ENCODE data around the gene NTNG2. TPM values are rescaled to one million over a fixed set of nuclear protein-coding genes. Genes with fewer than 3 reads are reported as not detected.

Gene NTNG2
- total RNA-seq, 4 donors from 2014 or later = 0.44 to 1.2 (median 0.75) TPM

DNA sequence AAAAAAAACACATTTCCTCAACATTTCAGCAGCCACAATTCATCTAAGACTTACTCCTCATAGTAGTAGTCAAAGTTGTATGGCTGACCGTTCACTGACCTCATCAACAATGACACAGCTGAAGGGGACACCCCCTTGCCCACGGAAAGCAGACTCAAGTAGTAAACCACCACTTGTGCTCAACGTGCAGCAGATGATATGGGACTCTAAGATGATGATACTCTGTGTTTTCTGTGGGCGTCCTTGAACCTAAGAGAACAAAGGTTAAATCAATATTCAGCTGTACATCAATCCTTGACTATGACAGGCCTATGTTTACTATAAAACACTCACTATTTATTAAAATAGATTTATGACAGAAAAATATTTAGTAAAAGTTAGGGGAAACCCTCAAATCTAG lies 121.3 kb downstream of the NTNG2 start:
- H3K36me3 ChIP-seq = peaks cover 82 to 95% of the 10 kb centered on the region in 2 donors
- no peaks in the 10 kb centered on the region for H3K9me3 ChIP-seq
- no peak for DNase-seq
- no peak overlapping the region for H3K4me3 ChIP-seq (replicated peaks in 1 of 3)
- H3K27ac ChIP-seq = no peak overlapping the region
- no peaks in the 10 kb centered on the region for H3K27me3 ChIP-seq
- peaks cover 0 to 5% of the 10 kb centered on the region in 2 donors for H3K4me1 ChIP-seq
- 58 to 69% methylated on average over 4 of the region's 4 CpGs for WGBS, 2 donors
- intact Hi-C loops (cut with DNase I) = no loop called here
- TF ChIP-seq, protein P1, sequence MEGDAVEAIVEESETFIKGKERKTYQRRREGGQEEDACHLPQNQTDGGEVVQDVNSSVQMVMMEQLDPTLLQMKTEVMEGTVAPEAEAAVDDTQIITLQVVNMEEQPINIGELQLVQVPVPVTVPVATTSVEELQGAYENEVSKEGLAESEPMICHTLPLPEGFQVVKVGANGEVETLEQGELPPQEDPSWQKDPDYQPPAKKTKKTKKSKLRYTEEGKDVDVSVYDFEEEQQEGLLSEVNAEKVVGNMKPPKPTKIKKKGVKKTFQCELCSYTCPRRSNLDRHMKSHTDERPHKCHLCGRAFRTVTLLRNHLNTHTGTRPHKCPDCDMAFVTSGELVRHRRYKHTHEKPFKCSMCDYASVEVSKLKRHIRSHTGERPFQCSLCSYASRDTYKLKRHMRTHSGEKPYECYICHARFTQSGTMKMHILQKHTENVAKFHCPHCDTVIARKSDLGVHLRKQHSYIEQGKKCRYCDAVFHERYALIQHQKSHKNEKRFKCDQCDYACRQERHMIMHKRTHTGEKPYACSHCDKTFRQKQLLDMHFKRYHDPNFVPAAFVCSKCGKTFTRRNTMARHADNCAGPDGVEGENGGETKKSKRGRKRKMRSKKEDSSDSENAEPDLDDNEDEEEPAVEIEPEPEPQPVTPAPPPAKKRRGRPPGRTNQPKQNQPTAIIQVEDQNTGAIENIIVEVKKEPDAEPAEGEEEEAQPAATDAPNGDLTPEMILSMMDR (IDR thresholded peaks at IDR 0.05) = no peak
- TF ChIP-seq POLR2A (IDR thresholded peaks at IDR 0.05) = no peak

DNA sequence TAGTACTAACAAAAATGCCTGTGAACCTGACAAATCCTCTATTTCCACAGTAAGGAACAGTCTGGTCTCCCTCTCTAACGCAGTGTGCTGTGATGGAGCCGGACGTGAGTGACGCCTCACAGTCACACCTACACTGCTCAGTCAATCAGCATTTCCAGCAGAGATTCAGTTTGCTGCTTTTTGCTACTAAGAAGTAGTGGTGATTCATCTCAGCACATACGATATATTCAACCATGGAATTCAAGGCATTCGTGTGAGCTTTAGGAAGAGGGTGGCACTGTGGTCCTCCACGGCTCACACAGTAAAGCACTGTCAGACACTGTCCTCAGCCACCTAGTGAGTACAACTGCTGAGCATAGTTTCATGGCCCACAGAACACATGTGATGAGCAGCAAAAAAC lies 122.0 kb downstream of the NTNG2 start:
- Histone ChIP-seq H3K27me3 (no peaks in the 10 kb centered on the region), H3K27ac (no peak overlapping the region), H3K4me3 (replicated peaks in 1 of 3) (no peak overlapping the region), H3K9me3 (no peaks in the 10 kb centered on the region), H3K36me3 (peaks cover 75 to 93% of the 10 kb centered on the region in 2 donors), H3K4me1 (peaks cover 0 to 8% of the 10 kb centered on the region in 2 donors)
- intact Hi-C loops (cut with DNase I) = no loop called here
- DNase-seq = no peak
- whole genome bisulfite sequencing, 2 donors = 89 to 92% methylated on average over 7 of the region's 7 CpGs
- TF ChIP-seq, protein P1 (IDR thresholded peaks at IDR 0.05) = no peak
- TF ChIP-seq POLR2A (IDR thresholded peaks at IDR 0.05) = no peak

DNA sequence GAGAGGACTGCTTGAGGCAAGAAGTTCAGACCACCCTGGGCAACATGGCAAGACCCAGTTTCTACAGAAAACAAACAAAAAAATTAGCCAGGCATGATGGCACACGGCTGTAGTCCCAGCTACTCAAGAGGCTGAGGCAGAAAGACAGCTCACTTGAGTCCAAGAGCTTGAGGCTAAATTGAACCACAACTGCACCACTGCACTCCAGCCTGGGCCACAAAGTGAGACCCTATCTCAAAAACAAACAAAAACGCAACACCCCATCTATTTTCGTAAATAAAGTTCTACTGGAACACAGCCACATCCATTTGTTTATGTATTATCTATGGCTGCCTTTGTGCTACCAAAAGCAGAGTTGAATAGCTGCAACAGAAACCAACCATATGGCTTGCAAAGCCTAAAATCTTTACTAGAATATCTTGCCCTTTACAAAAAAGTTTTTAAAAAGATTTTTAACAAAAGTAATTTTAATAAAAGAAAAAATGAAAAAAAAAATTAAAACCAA lies 125.5 kb downstream of the NTNG2 start:
- WGBS, 2 donors = 66 to 67% methylated on average over 3 of the region's 3 CpGs
- peaks cover 7 to 14% of the 10 kb centered on the region in 2 donors for H3K4me1 ChIP-seq
- intact Hi-C loops (cut with DNase I) = no loop called here
- DNase-seq = no peak
- no peak overlapping the region for H3K4me3 ChIP-seq (replicated peaks in 1 of 3)
- no peaks in the 10 kb centered on the region for H3K27me3 ChIP-seq
- H3K9me3 ChIP-seq = no peaks in the 10 kb centered on the region
- peaks cover 49 to 61% of the 10 kb centered on the region in 2 donors for H3K36me3 ChIP-seq
- no peak overlapping the region for H3K27ac ChIP-seq
- TF ChIP-seq, protein P1 (IDR thresholded peaks at IDR 0.05) = no peak

DNA sequence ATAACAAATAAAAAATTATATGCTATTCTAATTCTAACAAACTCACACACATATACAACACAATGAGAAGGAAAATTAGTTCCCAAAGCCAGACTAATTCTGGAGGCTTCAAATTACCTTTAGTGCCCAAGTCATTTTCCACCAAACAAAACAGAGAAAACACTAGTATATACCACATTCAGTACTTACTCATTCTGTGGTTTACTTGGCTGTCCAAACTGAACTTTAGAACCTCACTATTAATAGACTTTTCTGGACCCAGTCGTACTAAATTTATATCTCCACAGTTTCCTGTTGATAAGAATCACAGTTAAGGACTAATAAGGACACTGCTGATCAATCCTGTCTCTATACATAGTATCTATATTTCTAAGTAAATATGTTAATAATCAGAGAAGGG lies 126.5 kb downstream of the NTNG2 start:
- peaks cover 40 to 52% of the 10 kb centered on the region in 2 donors for H3K36me3 ChIP-seq
- H3K4me3 ChIP-seq (replicated peaks in 1 of 3) = no peak overlapping the region
- TF ChIP-seq, protein P1 (IDR thresholded peaks at IDR 0.05) = no peak
- no peak for TF ChIP-seq POLR2A (IDR thresholded peaks at IDR 0.05)
- H3K27me3 ChIP-seq = no peaks in the 10 kb centered on the region
- WGBS, 2 donors = 36 to 51% methylated on average over 1 of the region's 1 CpG
- H3K27ac ChIP-seq = peak overlapping the region in 1 of 3 donors; percentile 45
- DNase-seq = no peak
- H3K9me3 ChIP-seq = no peaks in the 10 kb centered on the region
- intact Hi-C loops (cut with DNase I) = no loop called here
- peaks cover 7 to 14% of the 10 kb centered on the region in 2 donors for H3K4me1 ChIP-seq

- Histone ChIP-seq H3K27me3 (no peaks in the 10 kb centered on the region), H3K4me3 (replicated peaks in 1 of 3) (no peak overlapping the region), H3K27ac (peak overlapping the region in 2 of 3 donors; percentile 18 to 45), H3K9me3 (no peaks in the 10 kb centered on the region), H3K4me1 (peaks cover 7 to 14% of the 10 kb centered on the region in 2 donors), H3K36me3 (peaks cover 35 to 50% of the 10 kb centered on the region in 2 donors)
- no peak for TF ChIP-seq POLR2A (IDR thresholded peaks at IDR 0.05)
- TF ChIP-seq, protein P1 (IDR thresholded peaks at IDR 0.05) = no peak
- no peak for DNase-seq
- intact Hi-C loops (cut with DNase I) = no loop called here
- WGBS, 2 donors = 63% methylated on average over 2 of the region's 2 CpGs
Measured at GRCh38 chr9:132288966-132289365, 127.1 kb downstream of the NTNG2 start.
